Ishikawa (cell line): ENCODE measurements around the gene JMJD8.

Experiments used
- CEBPB ChIP-seq: IDR thresholded peaks from 2 replicates; pipeline ENCODE4 v1.6.1; 2012
- CREB1 ChIP-seq: IDR thresholded peaks from 2 replicates; pipeline ENCODE4 v1.6.1; 2012; ENCODE audit warnings: low read depth
- EGR1 ChIP-seq: IDR thresholded peaks from 2 replicates; pipeline ENCODE4 v1.6.1; 2012
- EP300 ChIP-seq: IDR thresholded peaks from 2 replicates; pipeline ENCODE4 v1.6.1; 2012; ENCODE audit warnings: borderline replicate concordance
- FOXM1 ChIP-seq: IDR thresholded peaks from 2 replicates; pipeline ENCODE4 v1.6.1; 2012; ENCODE audit warnings: low read depth, borderline replicate concordance
- NFIC ChIP-seq: IDR thresholded peaks from 2 replicates; pipeline ENCODE4 v1.6.1; 2012
- RAD21 ChIP-seq: IDR thresholded peaks from 2 replicates; pipeline ENCODE4 v1.6.1; 2012; ENCODE audit warnings: low read depth
- REST ChIP-seq: IDR thresholded peaks from 2 replicates; pipeline ENCODE4 v1.6.1; 2012; ENCODE audit warnings: low read depth, mild to moderate bottlenecking
- TAF1 ChIP-seq: IDR thresholded peaks from 2 replicates; pipeline ENCODE4 v1.6.1; 2012; ENCODE audit warnings: low read depth, mild to moderate bottlenecking
- TCF12 ChIP-seq: IDR thresholded peaks from 2 replicates; pipeline ENCODE4 v1.6.1; 2012; ENCODE audit warnings: low read depth
- TEAD4 ChIP-seq: IDR thresholded peaks from 2 replicates; pipeline ENCODE4 v1.6.1; 2012
- YY1 ChIP-seq: IDR thresholded peaks from 2 replicates; pipeline ENCODE4 v1.6.1; 2012; ENCODE audit warnings: low read depth
- ZBTB7A ChIP-seq: IDR thresholded peaks from 2 replicates; pipeline ENCODE4 v1.6.1; 2012; ENCODE audit warnings: low read depth
- TF ChIP-seq, protein P1 (sequence below): IDR thresholded peaks from 2 replicates; pipeline ENCODE4 v1.6.1; 2012
- TF ChIP-seq, protein P2 (sequence below): IDR thresholded peaks from 2 replicates; pipeline ENCODE4 v1.6.1; 2012

JMJD8 gene

DNA sequence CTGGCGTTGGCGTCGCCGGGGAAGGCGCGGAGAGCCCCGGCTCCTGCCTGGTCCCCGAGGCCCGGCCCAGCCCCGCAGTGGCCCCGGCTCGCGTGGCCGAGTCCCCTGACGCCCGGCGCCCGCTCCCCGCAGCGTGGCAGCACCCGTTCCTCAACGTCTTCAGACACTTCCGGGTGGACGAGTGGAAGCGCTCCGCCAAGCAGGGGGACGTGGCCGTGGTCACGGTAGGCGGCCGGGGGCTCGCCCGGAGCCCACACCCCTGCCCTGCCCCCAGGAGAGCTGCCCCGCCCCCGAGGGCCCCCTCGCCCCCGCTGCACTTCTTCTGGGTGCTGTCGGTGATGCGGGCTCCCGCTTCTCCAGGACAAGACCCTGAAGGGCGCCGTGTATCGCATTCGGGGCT, 34.5 kb downstream of the JMJD8 start:
- TF ChIP-seq REST (no peak), EGR1 (no peak), YY1 (no peak), RAD21 (no peak), TEAD4 (no peak), NFIC (no peak)
- TF ChIP-seq, protein P1, sequence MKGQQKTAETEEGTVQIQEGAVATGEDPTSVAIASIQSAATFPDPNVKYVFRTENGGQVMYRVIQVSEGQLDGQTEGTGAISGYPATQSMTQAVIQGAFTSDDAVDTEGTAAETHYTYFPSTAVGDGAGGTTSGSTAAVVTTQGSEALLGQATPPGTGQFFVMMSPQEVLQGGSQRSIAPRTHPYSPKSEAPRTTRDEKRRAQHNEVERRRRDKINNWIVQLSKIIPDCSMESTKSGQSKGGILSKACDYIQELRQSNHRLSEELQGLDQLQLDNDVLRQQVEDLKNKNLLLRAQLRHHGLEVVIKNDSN = no peak

DNA sequence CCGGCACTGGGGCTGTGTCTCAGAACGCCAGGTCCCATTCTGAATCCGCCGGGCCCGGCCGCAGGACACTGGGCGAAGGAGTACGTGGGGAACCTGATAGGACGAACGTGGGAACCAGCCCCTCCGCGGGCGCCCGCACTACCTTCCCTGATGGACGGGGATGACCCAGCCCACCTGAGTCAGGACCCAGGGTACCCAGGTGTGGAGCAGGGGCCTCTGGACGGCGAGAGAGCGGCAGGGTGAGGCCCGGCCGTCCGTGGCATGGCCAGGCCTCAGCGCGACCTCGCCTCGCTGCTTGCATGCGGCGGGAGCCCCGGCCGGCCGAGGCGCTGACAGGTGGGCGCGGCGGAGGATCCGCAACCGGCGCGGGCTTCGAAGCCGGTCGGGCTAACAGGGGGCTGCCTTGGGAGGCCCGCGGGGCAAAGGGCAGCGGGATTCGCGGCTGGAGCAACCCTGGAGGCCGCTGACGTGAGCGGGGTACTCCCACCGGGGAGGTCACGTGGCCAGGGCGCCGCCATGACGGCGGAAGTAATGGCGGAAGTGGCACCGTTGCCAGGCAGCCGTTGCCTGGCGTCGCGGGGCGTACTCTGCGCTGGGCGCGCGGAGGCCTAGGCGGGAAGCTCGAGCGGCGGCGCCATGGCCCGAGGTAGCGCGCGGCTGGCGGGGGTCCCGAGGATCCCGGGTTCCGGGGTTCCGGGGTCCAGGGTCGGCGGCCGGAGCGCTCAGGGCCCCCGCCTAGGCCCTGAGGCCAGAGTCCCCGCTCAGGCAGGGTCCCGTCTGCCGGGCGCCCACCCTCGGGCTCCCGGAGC, 35.1 kb downstream of the JMJD8 start, which contains the start of gene WDR90:
Gene WDR90, plus strand, starts transcription at position 585 of the 809 bp plus-strand sequence. Its CDS starts 52 bp downstream, at position 637.
- TF ChIP-seq NFIC (no peak), TAF1 (peak; percentile 71), YY1 (peak; percentile 97), ZBTB7A (peak; percentile 77; the same call in 1 of the 2 replicates), EP300 (no peak), EGR1 (0 out of 2 replicates have a peak, but pooled peaks have one; percentile 62), CREB1 (peak; percentile 64; the same call in 1 of the 2 replicates), REST (no peak), TEAD4 (no peak), FOXM1 (no peak), TCF12 (no peak; the same call in 1 of the 2 replicates), CEBPB (no peak), RAD21 (no peak)
- TF ChIP-seq, protein P1 = peak; percentile 99
- TF ChIP-seq, protein P2, sequence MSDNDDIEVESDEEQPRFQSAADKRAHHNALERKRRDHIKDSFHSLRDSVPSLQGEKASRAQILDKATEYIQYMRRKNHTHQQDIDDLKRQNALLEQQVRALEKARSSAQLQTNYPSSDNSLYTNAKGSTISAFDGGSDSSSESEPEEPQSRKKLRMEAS = peak; percentile 85

GRCh38 chr16:648071-648780, 35.9 kb downstream of the JMJD8 start:
- TF ChIP-seq TCF12 = no peak
- TF ChIP-seq, protein P1 = no peak
- TF ChIP-seq REST = no peak
- TF ChIP-seq, protein P2 = peak; percentile 50
- TF ChIP-seq TAF1 = no peak
- no peak for TF ChIP-seq EP300
- no peak for TF ChIP-seq CREB1
- peak; percentile 30; the same call in 1 of the 2 replicates for TF ChIP-seq RAD21
- no peak for TF ChIP-seq FOXM1
- no peak for TF ChIP-seq TEAD4
- no peak for TF ChIP-seq CEBPB
- TF ChIP-seq NFIC = peak; percentile 63
- no peak for TF ChIP-seq ZBTB7A
- no peak for TF ChIP-seq EGR1
- TF ChIP-seq YY1 = peak; percentile 76
